NCI-H345 treated with DMSO at 0.1 percent for 48 hours (cell line): ENCODE measurements around the gene ARF1.

Experiments
- DNase-seq: peaks from one replicate; lab custom pipeline; 2025; ENCODE audit not compliant: unreplicated experiment; lab: John Stamatoyannopoulos, UW

The ARF1 gene

GRCh38 chr1:228118040-228118439 is 35.5 kb downstream of the ARF1 start:
- DNase-seq: no peak

- no peak for DNase-seq
Observed at GRCh38 chr1:228120351-228120750, 37.8 kb downstream of the ARF1 start.

- DNase-seq: no peak
Observed at GRCh38 chr1:228120857-228121489, 38.5 kb downstream of the ARF1 start.

- no peak for DNase-seq
Observed at GRCh38 chr1:228122921-228123441, 40.5 kb downstream of the ARF1 start.

GRCh38 chr1:228123505-228123904 is 41.0 kb downstream of the ARF1 start:
- no peak for DNase-seq

GRCh38 chr1:228125185-228125584 is 42.7 kb downstream of the ARF1 start:
- DNase-seq: no peak

GRCh38 chr1:228131766-228132165 is 49.3 kb downstream of the ARF1 start:
- DNase-seq: no peak

- no peak for DNase-seq
Observed at GRCh38 chr1:228134591-228134990, 52.1 kb downstream of the ARF1 start.

- no peak for DNase-seq
Observed at GRCh38 chr1:228136901-228137300, 54.4 kb downstream of the ARF1 start.

GRCh38 chr1:228139406-228139930 is 57.0 kb downstream of the ARF1 start:
- no peak for DNase-seq

GRCh38 chr1:228139931-228140723 is 57.6 kb downstream of the ARF1 start, which contains the start of gene GUK1:
TSS of gene GUK1 (plus strand) at chr1:228140279. CDS start at chr1:228140303, 24 bp downstream.
- peak; percentile 98 for DNase-seq

GRCh38 chr1:228140724-228141225 is 58.3 kb downstream of the ARF1 start:
- no peak for DNase-seq

GRCh38 chr1:228141226-228142044 is 58.9 kb downstream of the ARF1 start:
- no peak for DNase-seq

GRCh38 chr1:228142155-228142691 is 59.7 kb downstream of the ARF1 start:
- no peak for DNase-seq

- no peak for DNase-seq
Observed at GRCh38 chr1:228142701-228143136, 60.2 kb downstream of the ARF1 start.

- DNase-seq: no peak
Observed at GRCh38 chr1:228143480-228144192, 61.1 kb downstream of the ARF1 start.

- no peak for DNase-seq
Observed at GRCh38 chr1:228144193-228144992, 61.9 kb downstream of the ARF1 start.

- DNase-seq: no peak
Observed at GRCh38 chr1:228144993-228145343, 62.5 kb downstream of the ARF1 start.
